Mucosa of descending colon (tissue), 3 donors: ENCODE measurements around the gene TNFRSF17. TPM values are rescaled to one million over a fixed set of nuclear protein-coding genes. Genes with fewer than 3 reads are reported as not detected.
"Not testable (repeated sequence)": the region's sequence is repeated elsewhere in the genome, so short reads cannot be mapped to it uniquely, and the experiment has no call there.

Experiments
- ATAC-seq: fragments of 200-7000 bp; cut with Tn5 transposase; one replicate; pipeline ENCODE4 v1.9.1; 2020; ENCODE audit warnings: mild to moderate bottlenecking, moderate library complexity
- DNase-seq, 3 donors: peaks; one replicate each; pipeline ENCODE4 v3.0.0-alpha.2; 2020
- H3K36me3 ChIP-seq: fragments of 200-600 bp; one replicate; pipeline ENCODE4 v1.8.0; 2021; ENCODE audit warnings: low read depth, mild to moderate bottlenecking
- H3K4me1 ChIP-seq: fragments of 200-600 bp; one replicate; pipeline ENCODE4 v1.8.0; 2021; ENCODE audit warnings: low read depth, mild to moderate bottlenecking
- H3K4me3 ChIP-seq: fragments of 200-600 bp; one replicate; pipeline ENCODE4 v1.8.0; 2021; ENCODE audit warnings: mild to moderate bottlenecking
- H3K9me3 ChIP-seq: fragments of 200-600 bp; one replicate; pipeline ENCODE4 v1.8.0; 2021; ENCODE audit warnings: mild to moderate bottlenecking
- CTCF ChIP-seq: fragments of 200-600 bp; IDR thresholded peaks from one replicate; pipeline ENCODE4 v1.8.0; 2022; ENCODE audit warnings: antibody characterized with exemption, mild to moderate bottlenecking
- intact Hi-C, 2 donors: fragments of 100-400 bp; cut with DNase I in 1 of 2; cut with micrococcal nuclease in 1 of 2; formaldehyde crosslinking; loops; one replicate each; pipeline versions ENCODE4 v1.11.0 to v1.11.1; 2022; cut with DNase I, micrococcal nuclease
- long read RNA-seq, 2 donors: library from polyadenylated mRNA; unstranded; transcript quantifications; one replicate each; pipeline ENCODE4 v2.0.0, GENCODE V29; 2019 to 2021
- total RNA-seq, 3 donors: library from RNA; stranded (reverse); fragmentation: NEBNext Ultra II Directional in 2 of 3; extraction: Animal tissue kit (Norgen Biotek cat#: 25700) in 2 of 3; gene quantifications; one replicate each; pipeline versions ENCODE4 v1.2.1 to v1.2.4, GENCODE V29; 2021 to 2023
- donor health status: DM: no; HTN: no; CAD: no; lungs with moderate emphysema.
- donor health status: DM: no; HTN: no; CAD: no.
- donor health status: DM: no; HTN: yes; CAD: no.

The TNFRSF17 gene
- total RNA-seq = 1 to 10 TPM; 1.2 to 3.3 (median 2.1) TPM
- long read RNA-seq, donor 1, partial matches to known transcripts = 0 of 1 reads
- long read RNA-seq, donor 1, other reads (novel, unspliced or antisense) = 0 of 1 reads
- long read RNA-seq, donor 2, partial matches to known transcripts = 0 of 1 reads
- long read RNA-seq, donor 2, other reads (novel, unspliced or antisense) = 0 of 1 reads

GRCh38 chr16:11964761-11965551 lies at the start of gene TNFRSF17:
Gene TNFRSF17 (plus strand): TSS chr16:11965210. CDS start chr16:11965325, 115 bp downstream.
- no peaks in the 10 kb centered on the region for H3K4me1 ChIP-seq
- TF ChIP-seq CTCF = no peak
- intact Hi-C loops = no loop called here
- H3K36me3 ChIP-seq = no peaks in the 10 kb centered on the region
- ATAC-seq = peak; percentile 62
- H3K4me3 ChIP-seq = no peak within 1 kb of the TSS
- no peaks in the 10 kb centered on the region for H3K9me3 ChIP-seq
- no peak for DNase-seq

DNA sequence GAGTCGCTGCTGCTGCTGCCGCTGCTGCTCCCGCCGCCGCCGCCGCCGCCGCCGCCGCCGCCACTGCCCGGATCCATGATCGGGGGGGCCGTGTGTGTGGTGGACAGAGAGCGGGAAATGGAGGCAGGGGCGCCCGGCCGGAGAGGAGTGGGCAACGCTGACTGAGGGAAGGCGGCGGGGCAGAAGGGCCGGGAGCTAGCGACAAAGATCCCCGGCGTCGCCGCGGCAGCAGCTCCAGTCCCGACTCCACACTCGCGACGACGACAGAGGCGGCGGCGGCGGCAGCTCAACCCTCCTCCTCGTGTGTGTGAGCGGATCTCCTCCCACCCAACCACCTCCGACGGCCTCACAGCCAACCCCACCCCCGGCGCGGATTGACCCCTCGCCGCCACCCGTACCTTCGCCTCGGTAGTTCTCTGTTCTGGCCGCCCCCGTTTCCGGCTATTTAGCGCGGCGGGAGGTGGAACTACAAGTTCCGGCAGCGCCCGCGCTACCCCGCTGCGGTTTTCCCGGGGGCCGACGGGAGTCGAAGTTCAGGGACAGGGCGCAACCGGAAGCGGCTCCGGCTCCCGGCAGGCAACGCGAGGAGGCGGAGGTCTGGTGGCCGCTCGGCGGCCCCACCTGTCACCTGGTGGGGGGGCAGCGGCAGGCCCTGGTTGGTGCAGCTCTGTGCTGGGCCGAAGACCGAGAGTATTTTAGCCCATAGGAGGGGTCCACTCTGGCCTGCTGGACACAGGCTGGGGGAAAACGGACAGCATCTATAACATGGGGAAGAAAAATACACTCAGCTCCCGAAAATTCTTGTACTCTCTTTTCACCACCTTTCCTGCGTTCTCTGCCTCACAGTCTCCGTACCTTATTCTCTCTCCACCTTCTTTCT lies 49.1 kb upstream of the TNFRSF17 start, which contains the start of gene GSPT1:
TSS of gene GSPT1 (minus strand) at position 313 of the 880 bp plus-strand sequence. CDS start at position 77, 236 bp downstream.
- H3K4me3 ChIP-seq = peak within 1 kb of the TSS; percentile 96
- no peaks in the 10 kb centered on the region for H3K9me3 ChIP-seq
- intact Hi-C loops = no loop called here
- DNase-seq (peak; percentile 99 to 100 (median 100)), ATAC-seq (peak; percentile 92)
- TF ChIP-seq CTCF = peak; percentile 36
- H3K4me1 ChIP-seq = peaks cover 26% of the 10 kb centered on the region
- H3K36me3 ChIP-seq = peaks cover 10% of the 10 kb centered on the region

GRCh38 chr16:11916524-11917285 lies 48.3 kb upstream of the TNFRSF17 start:
- DNase-seq (peak in 2 of 3 donors; percentile 61 to 66), ATAC-seq (peak; percentile 66)
- H3K4me3 ChIP-seq = peak overlapping the region; percentile 96
- H3K36me3 ChIP-seq = peaks cover 10% of the 10 kb centered on the region
- no peak for TF ChIP-seq CTCF
- intact Hi-C loops = no loop called here
- H3K9me3 ChIP-seq = no peaks in the 10 kb centered on the region
- peaks cover 19% of the 10 kb centered on the region for H3K4me1 ChIP-seq

GRCh38 chr16:11924046-11924445 lies 41.0 kb upstream of the TNFRSF17 start:
- H3K4me3 ChIP-seq, H3K9me3 ChIP-seq, DNase-seq, intact Hi-C loops, ATAC-seq, H3K36me3 ChIP-seq, H3K4me1 ChIP-seq: not testable (repeated sequence)

DNA sequence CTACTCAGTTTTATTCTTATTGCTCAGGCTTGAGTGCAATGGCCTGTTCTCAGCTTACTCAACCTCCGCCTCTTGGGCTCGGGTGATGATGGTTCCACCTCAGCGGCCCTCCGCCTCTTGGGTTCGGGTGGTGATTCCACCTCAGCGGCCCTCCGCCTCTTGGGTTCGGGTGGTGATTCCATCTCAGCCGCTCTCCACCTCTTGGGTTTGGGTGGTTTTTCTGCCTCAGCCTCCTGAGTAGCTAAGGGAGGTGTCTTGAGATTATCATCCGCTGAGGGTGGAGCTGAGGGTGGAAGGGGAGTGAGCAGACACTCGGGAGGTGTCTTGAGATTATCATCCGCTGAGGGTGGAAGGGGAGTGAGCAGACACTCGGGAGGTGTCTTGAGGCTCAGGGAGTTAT lies 37.7 kb upstream of the TNFRSF17 start:
- ATAC-seq, intact Hi-C loops, H3K36me3 ChIP-seq, DNase-seq, H3K9me3 ChIP-seq, H3K4me3 ChIP-seq, H3K4me1 ChIP-seq: not testable (repeated sequence)

DNA sequence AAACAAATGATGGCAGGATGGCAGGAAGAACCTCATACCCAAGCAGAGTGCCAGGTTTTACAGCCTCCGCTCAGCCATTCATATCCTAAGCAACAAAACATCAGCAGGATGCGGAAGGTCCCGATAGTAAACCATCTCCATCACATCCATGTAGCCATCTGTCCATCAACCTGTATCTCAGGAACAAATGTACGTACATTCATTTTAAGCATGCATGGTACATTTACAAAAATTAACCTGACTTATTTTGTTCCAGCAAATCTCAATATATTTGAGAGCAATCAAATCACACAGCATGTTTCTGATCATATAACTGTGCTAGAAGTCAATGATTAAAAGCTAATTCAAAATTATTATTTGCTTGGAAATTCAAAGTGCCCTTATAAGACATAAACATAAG lies 23.1 kb upstream of the TNFRSF17 start, which contains the start of gene NPIPB2:
TSS of gene NPIPB2 (minus strand) at position 101 of the 400 bp plus-strand sequence. CDS start at position 101, 0 bp downstream.
- not testable (repeated sequence) for ATAC-seq

More for the DNA sequence above, 23.1 kb upstream of the TNFRSF17 start, which contains the start of gene NPIPB2:
- H3K36me3 ChIP-seq, intact Hi-C loops, DNase-seq, H3K9me3 ChIP-seq, H3K4me3 ChIP-seq, H3K4me1 ChIP-seq: not testable (repeated sequence)
